Measurements from ENCODE around the gene DLG2.

Gene DLG2

GRCh38 chr11:83924795-83925542, 1702.2 kb downstream of the DLG2 start:
- DNase-seq (ENCODE audit: low read depth): no peak
- TF ChIP-seq CTCF (conservative IDR thresholded peaks at IDR 0.05; ENCODE audit: low read depth, low read length): no peak
- no peak overlapping the region for H3K4me3 ChIP-seq (ENCODE audit: low read length)

GRCh38 chr11:83923961-83924360, 1703.2 kb downstream of the DLG2 start:
- no peak overlapping the region for H3K4me3 ChIP-seq (ENCODE audit: low read length)
- no peak for TF ChIP-seq CTCF (conservative IDR thresholded peaks at IDR 0.05; ENCODE audit: low read depth, low read length)
- no peak for DNase-seq (ENCODE audit: low read depth)

GRCh38 chr11:83922953-83923352, 1704.2 kb downstream of the DLG2 start:
- no peak for TF ChIP-seq CTCF (conservative IDR thresholded peaks at IDR 0.05; ENCODE audit: low read depth, low read length)
- no peak for DNase-seq (ENCODE audit: low read depth)

DNA sequence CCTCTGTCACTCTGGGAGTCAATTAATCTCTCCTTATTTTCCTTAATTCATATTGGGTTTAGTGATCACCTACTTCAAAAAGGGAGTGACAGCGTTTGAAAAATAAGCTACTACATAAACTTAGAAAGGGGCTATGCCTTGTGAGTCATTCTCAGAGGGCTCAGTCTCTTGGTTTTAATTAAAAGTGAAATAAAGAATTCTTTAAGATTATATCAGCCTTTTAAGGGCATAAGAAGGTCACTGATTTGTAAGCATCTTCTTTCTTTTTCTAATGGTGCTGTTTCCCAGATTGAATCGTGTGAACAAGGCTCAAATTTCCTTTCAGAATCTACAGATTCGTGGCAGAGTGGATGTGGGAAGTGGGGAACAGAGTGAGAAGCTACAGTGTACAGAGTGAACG, 1704.8 kb downstream of the DLG2 start:
- no peak overlapping the region for H3K4me3 ChIP-seq (ENCODE audit: low read length)
- no peak for DNase-seq (ENCODE audit: low read depth)
- no peak for TF ChIP-seq CTCF (conservative IDR thresholded peaks at IDR 0.05; ENCODE audit: low read depth, low read length)

More at GRCh38 chr11:83922953-83923352, 1704.2 kb downstream of the DLG2 start:
- no peak overlapping the region for H3K4me3 ChIP-seq (ENCODE audit: low read length)

DNA sequence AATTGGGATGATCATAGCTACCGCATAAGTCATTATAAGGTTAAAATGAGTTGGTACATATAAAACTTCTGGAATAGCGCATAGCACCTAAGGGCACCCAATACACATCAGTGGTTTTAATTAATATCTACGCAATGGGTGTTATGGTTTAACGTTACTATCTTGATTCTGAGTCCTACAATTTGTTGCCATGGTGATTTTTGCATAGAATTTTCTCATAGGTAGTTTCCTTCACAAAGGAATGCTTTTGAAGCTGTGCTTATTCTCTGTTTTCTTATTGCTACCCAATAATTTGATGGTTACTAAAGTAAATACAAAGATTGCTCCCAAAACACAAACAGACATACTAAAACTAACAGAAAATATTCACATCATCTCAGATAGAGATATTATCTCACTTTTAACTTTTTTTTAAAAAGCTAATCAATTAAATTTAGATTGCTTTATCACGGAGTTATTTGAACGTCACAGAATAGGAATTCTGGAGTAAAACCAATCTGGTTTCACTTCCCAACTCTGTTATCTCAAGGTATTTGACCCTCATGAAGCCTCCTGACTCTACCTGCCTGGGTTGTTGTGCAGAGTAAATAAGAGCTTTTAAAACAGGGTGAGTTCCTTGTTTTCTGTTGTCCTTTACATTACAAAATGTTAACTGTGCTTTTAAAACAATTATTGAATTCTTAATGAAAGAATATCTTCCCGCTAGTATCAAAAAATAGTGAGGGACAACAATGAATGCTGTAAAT, 1705.5 kb downstream of the DLG2 start:
- H3K4me3 ChIP-seq (ENCODE audit: low read length): no peak overlapping the region
- DNase-seq (ENCODE audit: low read depth): no peak
- no peak for TF ChIP-seq CTCF (conservative IDR thresholded peaks at IDR 0.05; ENCODE audit: low read depth, low read length)

GRCh38 chr11:83918476-83918875, 1708.7 kb downstream of the DLG2 start:
- H3K4me3 ChIP-seq (ENCODE audit: low read length): no peak overlapping the region
- no peak for DNase-seq (ENCODE audit: low read depth)
- no peak for TF ChIP-seq CTCF (conservative IDR thresholded peaks at IDR 0.05; ENCODE audit: low read depth, low read length)

DNA sequence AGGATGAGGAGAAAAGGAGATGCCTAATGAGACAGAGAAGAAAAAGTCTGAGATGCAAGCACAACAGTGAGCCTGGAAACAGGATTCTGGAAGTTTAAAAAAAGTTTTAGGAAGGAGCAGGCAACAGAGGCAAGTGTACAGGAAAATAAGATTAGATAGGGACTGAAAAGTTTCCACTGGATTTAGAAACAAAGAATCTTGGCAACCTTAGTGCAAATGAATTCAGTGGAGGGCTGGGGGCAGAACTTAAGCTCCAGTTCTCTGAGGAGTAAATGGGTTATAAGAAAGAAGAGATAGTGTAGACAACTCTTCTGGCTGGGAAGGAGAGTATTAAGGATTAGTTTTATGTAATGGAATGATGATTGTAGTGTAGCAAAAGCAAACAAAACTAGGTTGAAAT, 1712.1 kb downstream of the DLG2 start:
- TF ChIP-seq CTCF (conservative IDR thresholded peaks at IDR 0.05; ENCODE audit: low read depth, low read length): no peak
- DNase-seq (ENCODE audit: low read depth): no peak
- H3K4me3 ChIP-seq (ENCODE audit: low read length): no peak overlapping the region
